Fibroblast of mammary gland (primary cell): ENCODE results near the gene LRRC28.

ENCODE experiments used
- DNase-seq: peaks from one replicate; pipeline ENCODE4 v3.0.0-alpha.2; 2010; ENCODE audit warnings: low read depth
- H3K4me3 ChIP-seq: 2 replicates; pipeline ENCODE4 v1.5.1; 2011; ENCODE audit warnings: low read depth, mild to moderate bottlenecking, low read length, moderate library complexity; ENCODE audit not compliant: control insufficient read depth
- TF ChIP-seq, protein P1 (sequence below): conservative IDR thresholded peaks from 2 replicates; pipeline ENCODE4 v1.5.1; 2011; ENCODE audit warnings: low read depth, low read length, inconsistent platforms; ENCODE audit not compliant: control insufficient read depth, insufficient read depth

Gene LRRC28

DNA sequence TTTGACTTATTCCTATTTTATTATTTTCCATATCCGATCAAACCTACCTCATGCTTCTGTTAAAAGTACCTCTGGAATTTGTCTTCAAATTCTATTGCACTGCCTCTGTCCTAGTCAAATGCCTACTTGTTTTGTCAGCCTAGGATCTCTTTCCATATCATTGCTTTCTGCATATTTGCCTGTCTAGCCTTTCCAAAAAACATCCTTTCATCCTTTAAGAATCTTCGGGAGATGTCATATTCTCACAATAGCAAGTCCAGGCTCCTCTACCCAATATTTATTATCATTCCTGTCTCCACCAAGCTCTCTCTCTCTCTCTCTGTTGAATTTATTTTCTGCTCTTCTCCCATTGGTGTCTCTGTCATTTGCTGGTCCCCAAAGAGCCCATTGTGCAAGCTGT lies 80.1 kb downstream of the LRRC28 start:
- no peak for DNase-seq
- no peak overlapping the region for H3K4me3 ChIP-seq
- TF ChIP-seq, protein P1, sequence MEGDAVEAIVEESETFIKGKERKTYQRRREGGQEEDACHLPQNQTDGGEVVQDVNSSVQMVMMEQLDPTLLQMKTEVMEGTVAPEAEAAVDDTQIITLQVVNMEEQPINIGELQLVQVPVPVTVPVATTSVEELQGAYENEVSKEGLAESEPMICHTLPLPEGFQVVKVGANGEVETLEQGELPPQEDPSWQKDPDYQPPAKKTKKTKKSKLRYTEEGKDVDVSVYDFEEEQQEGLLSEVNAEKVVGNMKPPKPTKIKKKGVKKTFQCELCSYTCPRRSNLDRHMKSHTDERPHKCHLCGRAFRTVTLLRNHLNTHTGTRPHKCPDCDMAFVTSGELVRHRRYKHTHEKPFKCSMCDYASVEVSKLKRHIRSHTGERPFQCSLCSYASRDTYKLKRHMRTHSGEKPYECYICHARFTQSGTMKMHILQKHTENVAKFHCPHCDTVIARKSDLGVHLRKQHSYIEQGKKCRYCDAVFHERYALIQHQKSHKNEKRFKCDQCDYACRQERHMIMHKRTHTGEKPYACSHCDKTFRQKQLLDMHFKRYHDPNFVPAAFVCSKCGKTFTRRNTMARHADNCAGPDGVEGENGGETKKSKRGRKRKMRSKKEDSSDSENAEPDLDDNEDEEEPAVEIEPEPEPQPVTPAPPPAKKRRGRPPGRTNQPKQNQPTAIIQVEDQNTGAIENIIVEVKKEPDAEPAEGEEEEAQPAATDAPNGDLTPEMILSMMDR: no peak

DNA sequence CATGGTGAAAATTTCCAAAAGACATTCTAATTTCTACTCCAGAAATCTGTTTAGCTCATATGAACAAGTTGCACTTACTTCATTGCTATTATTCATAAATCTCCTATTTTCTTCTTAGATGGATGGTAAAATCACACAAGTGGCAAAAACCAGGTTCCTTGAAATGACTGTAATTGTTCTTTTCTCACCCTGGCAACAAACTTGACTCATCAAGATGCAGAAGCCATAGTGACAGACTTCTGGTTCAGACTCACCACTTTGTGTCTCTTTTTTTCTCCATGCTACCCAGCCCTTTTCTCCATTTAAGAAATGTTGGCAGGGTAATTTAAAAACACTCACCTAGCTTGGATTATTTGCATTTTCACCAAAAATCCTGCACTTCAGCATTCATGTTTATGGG lies 82.1 kb downstream of the LRRC28 start:
- no peak for DNase-seq

DNA sequence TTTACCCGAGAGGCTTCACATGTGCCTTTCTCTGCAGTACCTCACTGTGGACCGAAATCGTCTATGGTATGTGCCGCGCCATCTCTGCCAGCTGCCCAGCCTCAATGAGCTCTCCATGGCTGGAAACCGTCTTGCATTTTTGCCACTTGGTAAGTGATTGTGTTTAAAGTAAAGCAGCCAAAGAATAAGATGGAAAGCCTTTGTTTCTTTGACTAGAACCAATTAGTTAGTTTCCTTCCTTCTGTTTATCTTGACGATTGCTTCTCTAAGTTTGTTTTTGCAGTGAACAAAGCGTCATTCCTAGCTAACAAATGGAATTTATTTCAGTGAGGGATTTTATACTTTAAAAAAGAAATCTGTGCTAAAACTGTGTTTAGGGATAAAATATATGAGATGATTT lies 82.7 kb downstream of the LRRC28 start:
- H3K4me3 ChIP-seq: no peak overlapping the region
- no peak for DNase-seq
- TF ChIP-seq, protein P1: no peak

More for the DNA sequence above, 82.1 kb downstream of the LRRC28 start:
- no peak overlapping the region for H3K4me3 ChIP-seq
- TF ChIP-seq, protein P1: no peak

DNA sequence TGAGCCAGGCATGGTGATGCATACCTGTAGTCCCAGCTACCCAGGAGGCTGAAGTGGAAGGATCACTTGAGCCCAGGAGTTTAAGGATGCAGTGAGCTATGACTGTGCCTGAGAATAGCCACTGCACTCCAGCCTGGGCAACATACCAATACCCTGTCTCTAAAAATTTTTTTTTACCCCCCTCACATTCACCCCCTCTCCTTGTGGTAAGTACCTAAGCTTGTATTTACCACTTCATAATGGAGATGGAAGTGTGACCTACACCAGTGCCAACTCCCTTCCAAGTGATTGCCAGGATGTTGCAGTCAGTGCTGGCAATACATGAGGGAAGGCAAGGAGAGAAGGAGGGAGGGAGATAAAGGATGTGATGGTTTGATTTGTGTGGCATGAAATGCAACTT lies 84.2 kb downstream of the LRRC28 start:
- no peak for DNase-seq
- H3K4me3 ChIP-seq: no peak overlapping the region
- TF ChIP-seq, protein P1: no peak

DNA sequence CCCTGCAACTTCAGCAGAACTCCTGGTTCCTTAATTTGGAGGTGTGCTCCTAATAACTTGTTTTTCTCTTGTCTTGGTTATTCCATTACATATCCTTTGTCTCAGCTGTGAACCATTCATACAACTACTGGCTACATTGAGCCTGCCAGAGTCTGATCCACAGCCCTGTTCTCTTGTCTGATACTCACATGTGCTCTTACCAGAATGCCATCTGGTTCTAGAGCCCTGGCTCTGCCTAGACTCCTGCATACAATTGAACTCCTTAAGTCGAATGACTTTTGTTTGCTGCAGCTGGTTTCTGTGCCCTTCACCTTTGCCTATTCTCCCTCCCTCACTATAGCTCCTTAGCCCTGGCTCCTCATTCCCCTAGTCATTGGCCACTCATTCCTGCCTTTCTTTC lies 85.5 kb downstream of the LRRC28 start:
- TF ChIP-seq, protein P1: no peak
- no peak overlapping the region for H3K4me3 ChIP-seq
- no peak for DNase-seq

DNA sequence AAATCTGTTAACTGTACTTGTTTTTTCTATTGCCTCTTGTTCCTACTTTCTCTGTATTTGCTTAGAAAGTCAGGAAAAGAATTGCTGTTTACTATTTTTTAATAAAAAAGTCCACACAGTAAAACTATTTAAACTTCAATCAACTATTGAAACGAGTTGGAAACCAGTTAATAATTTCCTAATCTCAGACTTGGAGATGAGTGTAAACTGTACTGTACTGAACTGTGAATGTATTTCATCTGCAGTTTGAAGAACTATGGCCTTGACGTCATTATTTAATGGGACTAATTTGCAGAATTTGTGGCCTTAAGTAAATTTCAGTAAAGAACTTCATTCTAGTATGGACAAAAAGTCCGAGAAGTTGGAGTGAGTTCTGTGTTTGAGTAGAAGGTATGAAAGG lies 89.1 kb downstream of the LRRC28 start:
- no peak for DNase-seq
- TF ChIP-seq, protein P1: no peak
- H3K4me3 ChIP-seq: no peak overlapping the region

DNA sequence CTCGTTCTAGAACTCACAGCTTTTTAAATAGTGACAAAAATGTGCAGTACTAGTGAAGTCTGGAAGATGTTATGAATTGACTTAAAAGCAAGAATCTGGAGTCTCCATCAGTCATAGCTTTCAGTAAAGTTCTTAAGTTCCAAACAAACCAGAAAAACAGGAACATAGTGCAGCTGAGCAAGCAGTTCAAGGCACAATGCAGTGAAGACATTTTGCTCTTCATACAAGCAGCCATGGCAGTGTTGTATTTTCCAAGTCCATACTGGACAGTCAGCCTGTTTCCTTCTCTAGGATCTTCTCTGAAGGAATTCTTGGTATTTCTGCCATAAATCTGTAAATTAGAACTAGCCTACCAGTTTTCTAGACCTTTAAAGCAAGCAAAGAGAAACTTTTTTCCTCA lies 90.5 kb downstream of the LRRC28 start:
- DNase-seq: no peak
- TF ChIP-seq, protein P1: no peak
- H3K4me3 ChIP-seq: no peak overlapping the region
